ENCODE results near the gene ABL2.
"Not testable (repeated sequence)": the region's sequence is repeated elsewhere in the genome, so short reads cannot be mapped to it uniquely, and the experiment has no call there.

Gene ABL2

DNA sequence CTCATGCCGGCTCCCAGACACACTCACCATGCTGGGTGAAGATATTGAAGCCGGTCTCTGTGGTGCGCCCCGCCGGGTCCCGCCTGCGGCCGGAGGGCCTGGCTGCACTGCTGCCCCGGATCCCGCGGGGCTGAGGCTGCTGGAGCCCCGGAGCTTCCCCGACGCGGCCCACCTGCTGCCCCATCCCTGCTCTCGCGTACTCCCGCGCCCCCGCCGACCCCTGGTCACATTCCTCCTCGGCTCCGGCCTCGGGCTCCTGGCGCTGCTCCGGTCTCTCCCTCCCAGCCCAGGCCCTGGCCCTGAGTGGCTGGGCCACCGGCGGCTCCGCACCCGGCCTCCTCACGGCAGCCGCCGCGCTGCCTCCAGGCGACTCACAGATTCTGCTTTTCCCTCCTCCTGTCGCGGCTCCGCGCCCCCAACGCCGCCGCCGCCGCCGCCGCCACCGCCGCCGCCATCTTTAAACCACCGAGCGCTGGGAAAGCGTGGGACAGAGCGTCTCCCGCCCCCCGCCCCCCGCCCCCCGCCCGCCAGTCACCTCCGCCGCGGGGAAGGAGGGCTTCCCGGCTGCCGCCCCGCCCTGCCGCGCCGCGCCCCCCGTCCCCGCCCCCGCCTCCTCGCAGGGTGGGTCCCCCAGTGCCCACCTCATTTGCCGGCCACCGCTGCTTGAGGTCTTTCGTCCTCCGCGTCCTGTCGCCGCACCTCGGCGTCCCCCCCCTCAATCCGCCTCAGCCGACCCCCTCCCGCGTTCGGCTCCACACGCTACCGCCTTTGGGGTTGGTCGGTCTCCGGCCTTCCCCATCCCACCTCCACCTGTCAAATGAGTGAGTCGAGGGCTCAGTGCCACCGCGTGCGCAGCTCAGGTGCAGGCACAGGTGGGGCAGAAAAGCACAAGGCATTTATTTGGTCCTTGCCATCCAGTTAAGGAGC lies at the start of gene ABL2:
TSS of gene ABL2 (minus strand) at position 464 of the 927 bp plus-strand sequence. CDS start at position 184, 280 bp downstream.
- peak; percentile 40 to 60 for ATAC-seq

DNA sequence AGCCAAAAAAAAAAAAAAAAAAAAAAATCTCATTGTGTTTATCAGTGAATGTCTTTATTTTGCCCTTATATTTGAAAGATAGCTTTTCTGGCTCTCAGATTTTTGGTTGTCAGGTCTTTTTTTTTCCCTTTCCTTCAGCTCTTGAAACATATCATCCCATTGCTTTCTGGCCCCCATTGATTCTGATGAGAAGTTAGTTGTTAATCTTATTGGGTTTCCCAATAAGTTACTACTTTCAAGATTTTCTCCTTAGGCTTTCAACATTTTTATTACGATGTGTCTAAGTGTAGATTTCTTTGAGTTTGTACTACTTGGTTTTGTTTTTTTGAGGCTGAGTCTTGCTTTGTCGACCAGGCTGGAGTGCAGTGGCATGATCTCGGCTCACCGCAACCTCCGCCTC lies 49.4 kb upstream of the ABL2 start:
- no peak for ATAC-seq

DNA sequence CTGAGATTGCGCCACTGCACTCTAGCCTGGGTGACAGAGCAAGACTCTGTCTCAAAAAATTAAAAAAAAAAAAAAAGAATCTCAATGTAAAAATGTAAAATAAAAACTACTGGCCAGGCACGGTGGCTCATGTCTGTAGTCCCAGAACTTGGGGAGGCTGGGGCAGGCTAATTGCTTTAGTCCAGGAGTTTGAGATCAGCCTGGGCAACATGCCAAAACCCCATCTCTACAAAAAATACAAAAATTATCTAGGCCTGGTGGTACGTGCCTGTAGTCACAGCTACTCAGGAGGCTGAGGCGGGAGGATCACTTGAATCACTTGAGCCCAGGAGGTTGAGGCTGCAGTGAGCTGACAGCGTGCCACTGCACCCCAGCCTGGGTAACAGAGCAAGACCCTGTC lies 44.9 kb upstream of the ABL2 start:
- ATAC-seq, result not testable (repeated sequence)

DNA sequence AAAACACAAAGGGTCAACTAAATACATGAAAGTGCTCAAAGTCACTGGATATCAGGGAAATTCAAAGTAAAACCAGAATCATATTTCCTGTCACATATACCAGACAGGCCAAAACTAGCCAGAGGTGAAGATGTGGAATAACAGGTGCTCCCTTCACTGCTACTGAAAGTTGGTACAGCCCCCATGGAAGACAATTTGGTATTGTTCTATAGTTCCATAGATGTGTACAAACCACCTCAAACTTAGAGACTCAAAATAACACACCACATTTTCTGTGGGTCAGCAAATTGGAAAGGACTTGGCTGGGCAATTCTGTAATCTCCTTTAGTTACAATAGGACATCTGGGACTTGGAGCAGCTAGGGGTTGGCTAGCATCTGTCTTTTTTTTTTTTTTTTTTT lies 39.6 kb upstream of the ABL2 start:
- no peak for ATAC-seq

DNA sequence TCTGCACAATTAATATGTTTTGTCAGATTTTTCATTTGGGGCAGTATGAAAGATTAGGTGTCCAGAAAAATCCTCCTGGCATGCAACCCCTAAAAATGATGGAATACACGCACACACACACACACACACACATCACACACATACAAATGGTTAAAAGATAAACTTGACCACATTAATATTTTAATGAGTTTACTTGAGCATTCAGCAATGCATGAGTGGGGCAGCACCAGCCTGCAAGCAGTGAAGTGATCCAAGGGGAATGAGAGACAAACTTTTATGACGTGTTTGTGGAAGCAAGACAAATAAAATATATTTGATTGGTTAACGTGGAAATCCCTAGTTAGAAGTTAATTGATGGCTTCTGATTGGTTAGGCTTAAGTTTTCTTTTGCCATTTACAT lies 35.0 kb upstream of the ABL2 start:
- no peak for ATAC-seq

DNA sequence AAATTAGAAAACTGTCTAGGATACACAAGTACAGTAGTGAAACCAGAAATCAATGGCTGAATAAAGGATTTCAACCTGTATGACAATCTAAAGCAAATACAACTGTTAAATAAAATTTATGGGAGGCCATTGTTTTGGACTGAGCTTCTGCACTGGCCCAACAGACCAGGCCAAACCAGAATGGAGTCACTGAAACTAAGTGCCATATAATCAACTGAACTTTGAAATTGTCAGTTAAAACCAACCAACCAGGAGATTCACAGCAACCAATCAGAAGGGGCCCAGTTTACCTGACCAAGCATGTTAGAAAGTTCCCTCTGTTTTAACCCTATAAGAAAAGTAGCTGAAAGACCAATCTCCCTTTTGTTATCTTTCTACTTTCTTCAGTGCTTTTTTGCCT lies 33.6 kb upstream of the ABL2 start:
- ATAC-seq, result no peak

DNA sequence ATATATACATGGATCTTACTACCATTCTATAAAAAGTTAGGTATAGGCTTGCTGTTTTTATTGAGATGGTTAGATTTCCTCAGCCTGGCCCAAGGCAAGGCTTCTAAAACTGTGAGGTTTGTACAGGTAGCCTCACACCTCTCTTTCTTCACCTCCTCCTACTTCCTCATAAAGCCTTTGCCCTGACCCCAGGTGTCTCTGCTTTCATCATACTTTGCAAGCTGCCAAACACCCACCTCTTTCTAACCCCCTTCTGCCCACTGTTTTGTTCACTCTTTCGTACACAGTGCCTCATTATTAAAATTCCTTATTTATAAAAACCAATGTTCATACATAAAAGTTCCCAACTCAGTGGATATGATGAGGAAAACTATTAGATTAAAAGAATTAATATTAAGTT lies 32.7 kb upstream of the ABL2 start:
- ATAC-seq, result no peak

DNA sequence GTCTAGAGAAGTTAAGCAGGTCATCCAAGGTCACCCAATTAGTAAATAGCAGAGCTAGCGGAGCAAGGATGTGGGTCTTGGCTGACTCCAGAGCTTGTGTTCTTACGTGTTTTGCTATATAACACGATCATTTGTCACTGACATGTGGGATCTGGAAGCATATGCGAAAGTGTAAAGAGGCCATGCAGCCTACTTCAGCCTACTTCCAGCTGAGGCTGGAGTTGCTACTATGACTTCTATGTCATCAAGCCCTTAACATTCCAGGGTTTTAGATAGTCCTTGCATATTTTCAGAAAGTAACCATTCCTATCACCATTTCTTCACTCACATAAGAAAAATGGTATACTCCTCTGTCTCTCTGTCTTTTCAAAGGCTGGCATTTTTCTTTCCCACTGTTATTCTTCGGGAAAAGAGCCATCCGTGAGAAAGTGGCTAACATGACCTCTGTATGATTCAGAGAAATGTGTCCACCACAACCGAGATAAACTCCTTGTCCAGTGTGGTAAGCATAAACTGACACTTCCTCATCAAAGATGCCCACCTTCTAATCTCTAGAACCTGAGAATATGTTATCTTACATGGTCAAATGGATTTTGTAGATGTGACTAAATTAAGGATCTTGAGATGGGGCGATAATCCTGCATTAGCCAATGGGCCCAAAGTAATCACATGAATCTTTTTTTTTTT lies 24.0 kb upstream of the ABL2 start:
- no peak for ATAC-seq

DNA sequence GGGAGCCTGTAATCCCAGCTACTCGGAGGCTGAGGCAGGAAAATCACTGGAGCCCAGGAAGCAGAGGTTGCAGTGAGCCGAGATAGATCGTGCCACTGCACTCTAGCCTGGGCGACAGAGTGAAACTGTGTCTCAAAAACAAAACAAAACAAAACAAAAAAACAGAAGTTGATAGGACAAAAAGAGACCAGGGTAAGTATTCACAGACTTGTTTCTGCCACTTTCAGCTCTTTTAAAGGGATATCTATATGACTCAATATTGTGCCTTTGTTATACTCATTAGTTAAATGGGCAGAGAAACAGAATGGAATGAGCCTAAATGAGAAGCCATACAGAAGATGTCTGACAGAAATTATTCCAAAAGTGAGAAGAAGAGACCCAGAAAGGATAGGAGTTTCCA lies 23.1 kb upstream of the ABL2 start:
- ATAC-seq, result no peak

DNA sequence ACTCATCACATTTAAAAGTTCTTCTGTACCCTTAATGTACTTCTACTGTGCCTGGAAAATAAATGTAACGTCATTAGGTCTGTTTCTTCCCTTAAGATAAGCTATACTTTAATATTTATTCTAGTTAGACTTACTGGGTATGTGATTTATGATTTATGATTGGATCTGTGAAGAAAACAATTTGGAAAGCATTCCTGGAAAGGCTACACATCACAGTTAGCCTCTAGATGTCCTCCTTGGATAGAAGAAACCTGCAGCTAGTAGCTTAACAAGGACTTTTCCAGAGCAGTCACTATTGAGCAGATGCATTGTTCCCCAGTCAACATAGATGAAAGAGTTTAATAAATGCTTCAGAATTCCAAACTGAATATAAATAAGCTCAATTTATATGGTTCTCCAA lies 22.2 kb upstream of the ABL2 start:
- no peak for ATAC-seq

DNA sequence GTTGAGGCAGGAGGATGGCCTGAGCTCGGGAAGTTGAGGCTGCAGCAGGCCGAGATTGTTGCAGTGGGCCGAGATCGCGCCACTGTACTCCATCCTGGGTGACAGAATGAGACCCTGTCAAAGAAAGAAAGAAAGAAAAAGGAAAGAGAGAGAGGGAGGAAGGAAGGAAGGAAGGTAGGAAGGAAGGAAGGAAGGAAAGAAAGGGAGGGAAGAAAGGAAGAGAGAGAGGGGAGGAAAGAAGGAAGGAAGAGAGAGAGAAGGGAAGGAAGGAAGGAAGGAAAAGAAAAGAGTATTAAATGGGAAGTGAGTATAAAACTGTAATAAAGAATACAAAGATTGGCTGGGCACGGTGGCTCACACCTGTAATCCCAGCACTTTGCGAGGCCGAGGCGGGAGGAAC lies 18.4 kb upstream of the ABL2 start:
- ATAC-seq, result no peak

DNA sequence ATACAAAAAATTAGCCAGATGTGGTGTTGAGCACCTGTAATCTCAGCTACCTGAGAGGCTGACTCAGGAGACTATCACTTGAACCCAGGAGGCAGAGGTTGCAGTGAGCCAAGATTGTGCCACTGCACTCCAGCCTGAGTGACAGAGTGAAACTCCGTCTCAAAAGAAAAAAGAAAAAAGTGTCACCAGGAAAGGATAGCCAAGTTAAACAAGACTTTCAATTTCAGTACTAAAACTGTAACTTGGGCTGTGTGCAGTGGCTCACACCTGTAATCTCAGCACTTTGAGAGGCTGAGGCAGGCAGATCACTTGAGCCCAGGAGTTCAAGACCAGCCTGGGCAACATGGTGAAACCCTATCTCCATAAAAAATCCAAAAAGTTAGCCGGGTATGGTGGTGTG lies 15.9 kb upstream of the ABL2 start:
- ATAC-seq, result not testable (repeated sequence)

DNA sequence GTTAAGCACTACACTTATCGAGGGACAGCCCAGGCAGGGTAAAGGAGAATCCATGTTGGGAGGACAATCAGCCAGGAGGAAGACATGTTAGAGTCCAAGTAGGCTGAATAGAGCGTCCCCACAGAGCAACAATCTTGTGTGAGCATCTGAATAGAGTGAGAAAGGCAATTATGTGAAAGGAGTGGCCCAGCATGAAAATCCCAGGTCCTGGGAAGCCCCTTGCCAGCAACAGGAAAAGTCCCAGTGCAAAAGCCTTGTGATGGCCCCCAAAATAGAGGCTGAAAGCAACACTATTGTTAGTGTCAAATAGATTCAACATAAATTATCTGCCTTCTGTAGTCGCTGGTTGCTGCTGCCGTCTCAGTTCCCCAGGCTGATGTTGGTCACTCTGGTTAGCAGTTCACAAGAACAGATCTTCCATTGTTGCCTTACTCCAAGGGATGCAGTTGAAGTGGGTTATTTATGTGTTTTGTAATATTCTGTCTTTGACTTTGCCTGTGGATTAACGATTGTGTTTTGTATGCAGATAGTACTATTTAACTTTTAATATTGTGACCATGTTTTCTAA lies 12.1 kb upstream of the ABL2 start:
- ATAC-seq, result no peak

DNA sequence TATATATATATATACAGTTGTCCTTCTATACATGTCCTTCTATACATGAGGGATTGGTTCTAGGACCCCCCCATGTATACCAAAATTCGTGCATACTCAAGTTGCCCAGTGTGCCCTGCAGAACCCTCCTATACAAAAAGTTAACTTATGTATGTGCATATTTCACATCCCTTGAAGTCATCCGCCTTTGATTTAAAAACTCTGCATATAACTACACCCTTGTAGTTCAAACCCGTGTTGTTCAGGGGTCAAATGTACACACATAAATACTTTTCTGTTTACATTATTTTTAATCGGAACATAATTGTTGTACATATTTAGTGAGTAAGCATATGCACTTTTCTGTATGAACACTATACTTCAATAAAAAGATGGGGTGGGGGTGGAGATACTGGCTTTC lies 7.7 kb upstream of the ABL2 start:
- no peak for ATAC-seq

DNA sequence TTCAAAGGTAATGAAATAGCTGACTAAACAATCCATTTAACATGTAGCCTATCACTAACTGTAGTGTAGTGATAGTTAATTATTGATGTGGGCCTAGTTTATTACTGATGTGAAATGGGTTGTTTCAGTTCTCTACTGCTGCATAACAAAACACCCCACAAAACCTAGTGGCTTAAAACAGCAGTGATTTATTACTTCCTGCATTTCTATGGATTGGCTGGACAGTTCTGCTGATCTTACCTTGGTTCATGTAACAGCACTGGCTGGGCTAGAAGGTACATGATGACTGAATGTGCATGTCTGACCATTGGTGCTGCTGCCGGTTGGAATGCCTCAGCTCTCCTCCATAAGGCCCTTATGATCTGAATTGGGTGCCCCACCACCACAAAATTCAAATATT lies 5.4 kb upstream of the ABL2 start:
- ATAC-seq, result no peak

DNA sequence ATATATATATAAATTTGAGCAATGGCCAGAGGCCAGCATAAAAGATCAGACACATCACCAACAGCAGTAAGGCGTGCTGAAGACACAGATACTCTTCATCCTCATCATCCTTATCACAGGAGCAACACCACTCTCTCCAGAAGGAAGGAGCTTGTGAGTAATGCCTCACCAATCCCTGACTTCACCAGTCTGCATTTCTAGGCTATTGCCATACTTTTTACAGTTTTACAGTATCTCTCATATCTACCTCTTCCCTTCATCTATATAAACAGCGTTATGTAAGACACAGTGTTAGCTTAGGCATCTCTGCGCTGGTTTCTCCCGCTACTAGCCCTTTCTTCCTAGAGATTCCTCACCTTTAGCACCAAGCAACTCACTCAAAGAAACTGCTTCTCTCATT lies 2.4 kb upstream of the ABL2 start:
- no peak for ATAC-seq

DNA sequence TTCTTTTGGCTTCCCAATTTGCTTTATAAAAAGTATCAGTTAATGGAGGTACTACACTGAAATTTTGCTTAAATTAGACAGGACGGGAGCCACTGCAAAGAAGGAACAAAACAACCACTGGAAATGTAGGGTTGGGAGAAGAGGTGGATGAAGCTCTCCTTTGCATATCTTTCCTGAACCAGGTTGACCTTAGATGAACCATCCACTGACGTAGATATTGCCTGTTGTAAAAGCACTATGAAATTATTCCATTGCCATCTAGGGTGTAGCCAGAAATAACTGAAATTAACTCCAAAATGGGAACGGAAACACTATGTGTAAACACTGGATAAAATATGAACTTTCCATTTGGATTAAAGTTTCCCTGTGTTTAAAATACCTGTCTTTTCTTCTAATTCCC lies 1.2 kb upstream of the ABL2 start:
- no peak for ATAC-seq

DNA sequence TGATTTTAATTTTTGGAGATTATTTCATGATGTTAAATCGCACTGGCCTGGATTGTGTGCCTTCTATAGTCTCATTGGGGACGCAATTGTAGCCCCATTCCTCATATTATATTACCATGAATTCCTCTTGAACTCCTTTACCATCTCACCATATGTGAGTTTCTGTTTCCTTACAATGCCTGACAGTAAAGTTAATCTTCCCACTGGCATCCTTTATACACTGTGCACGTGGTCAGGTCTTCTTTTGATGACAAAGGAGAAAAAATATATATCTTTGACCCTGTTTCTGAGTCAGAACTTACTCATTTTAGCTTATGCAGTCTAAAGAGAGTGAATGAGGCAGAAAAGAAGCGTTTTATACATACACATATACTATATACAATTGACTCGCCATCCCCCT lies 774 bp upstream of the ABL2 start:
- ATAC-seq, result peak; percentile 48 to 52

DNA sequence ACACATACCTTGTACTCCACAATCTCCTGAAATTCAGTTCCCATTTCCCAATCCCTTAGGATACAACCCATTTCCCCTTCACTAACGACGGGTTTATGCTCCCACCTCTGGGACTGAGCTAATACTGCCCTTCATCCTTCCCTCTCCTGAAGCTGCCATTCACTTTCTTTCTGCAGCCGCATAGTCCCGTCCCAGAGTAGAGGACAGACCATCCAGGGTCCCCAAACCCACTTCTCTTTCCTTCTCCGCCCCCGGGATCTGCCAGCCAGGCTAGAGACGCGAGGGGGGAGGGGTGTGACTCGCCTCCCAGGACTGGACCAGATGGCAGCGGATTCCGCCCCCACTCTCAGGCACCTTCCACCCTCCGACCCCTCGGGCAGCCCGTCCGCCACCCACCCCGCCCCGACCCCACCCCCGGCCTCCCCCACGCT lies 679 bp downstream of the ABL2 start:
- ATAC-seq, result peak; percentile 15 to 17

DNA sequence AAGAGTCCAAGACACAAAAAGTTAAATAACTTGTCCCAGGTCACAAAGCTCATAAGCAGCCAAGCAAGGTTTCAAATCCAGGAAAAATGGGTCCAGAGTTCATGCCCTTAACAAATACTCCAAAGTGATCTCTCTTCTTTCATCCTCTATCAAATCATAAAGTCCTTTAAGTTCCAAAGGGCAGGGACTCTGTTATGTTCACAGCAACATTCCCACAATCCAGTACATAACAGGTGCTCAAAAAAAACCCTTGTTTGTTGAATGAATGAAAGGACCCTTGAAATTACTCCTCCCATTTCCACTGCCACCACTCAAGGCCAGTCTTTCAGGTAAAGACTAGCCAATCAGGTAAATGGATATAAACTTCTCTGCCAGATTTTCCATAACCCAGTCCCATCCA lies 2.7 kb downstream of the ABL2 start:
- ATAC-seq, result no peak

DNA sequence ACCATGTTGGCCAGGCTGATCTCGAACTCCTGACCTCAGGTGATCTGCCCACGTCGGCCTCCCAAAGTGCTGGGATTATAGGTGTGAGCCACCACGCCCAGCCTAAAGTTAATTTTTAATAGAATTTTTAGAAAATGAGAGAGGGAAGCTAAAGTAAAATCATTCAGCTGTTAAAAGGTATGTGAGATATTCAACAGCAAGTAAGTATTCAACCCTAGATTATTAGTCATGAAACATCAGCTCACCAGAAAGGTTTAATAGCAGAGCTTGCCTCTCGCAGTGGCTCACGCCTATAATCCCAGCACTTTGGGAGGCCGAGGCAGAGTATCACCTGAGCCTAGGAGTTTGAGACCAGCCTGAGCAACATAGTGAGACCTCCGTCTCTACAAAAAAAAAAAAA lies 5.0 kb downstream of the ABL2 start:
- not testable (repeated sequence) for ATAC-seq

DNA sequence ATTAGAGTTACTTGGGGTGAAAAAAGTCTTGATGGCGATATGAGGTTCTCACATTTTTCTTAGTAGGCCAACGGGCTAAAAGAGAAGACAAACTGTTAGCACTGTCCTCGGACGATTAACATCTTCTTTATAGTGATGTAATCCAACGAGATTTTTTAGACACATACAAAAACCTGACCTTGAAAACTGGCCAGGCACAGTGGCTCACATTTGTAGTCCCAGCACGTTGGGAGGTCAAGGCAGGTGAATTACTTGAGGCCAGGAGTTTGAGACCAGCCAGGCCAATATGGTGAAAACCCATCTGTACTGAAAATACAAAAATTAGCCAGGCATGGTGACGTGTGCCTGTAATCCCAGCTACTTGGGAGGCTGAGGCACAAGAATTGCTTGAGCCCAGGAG lies 8.4 kb downstream of the ABL2 start:
- not testable (repeated sequence) for ATAC-seq

DNA sequence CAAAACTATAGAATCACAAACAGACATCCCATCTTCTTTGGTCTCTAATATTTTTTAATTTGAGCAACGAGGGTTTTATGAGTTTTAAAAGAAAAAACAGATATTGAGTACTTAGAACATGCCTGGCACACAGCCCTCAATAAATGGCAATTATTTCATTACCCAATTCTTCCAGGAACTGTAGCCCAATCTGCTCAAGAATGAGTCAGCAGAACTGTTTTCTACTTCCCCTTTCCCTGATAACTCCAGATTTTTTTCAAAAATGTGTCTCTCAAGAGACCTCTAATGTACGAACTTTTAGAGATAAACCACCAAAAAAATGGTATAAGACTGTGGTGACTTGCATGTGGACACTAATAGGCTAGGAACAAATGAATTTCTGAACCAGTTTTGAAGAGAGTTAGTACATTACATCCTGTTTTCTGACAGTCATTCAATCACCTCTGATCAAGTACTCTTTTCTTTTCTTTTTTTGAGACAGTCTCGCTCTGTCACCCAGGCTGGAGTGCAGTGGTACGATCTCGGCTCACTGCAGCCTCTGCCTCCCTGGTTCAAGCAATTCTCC lies 11.5 kb downstream of the ABL2 start:
- no peak for ATAC-seq

DNA sequence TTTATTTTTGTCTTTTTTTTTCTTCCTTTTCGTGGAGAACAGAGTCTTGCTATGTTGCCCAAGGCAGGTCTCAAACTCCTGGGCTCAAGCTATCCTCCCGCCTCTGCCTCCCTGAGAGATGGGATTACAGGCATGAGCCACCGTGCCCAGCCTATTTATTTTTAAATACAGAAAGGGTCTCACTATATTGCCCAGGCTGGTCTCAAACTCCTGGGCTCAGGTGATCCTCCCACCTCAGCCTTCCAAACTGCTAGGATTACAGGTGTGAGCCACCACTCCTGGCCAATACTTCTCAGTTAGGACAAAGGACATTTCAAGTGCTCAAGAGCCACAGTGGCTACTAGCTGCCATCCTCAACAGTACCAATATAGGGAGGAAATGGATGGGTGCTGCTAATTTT lies 16.2 kb downstream of the ABL2 start:
- not testable (repeated sequence) for ATAC-seq
